GM12873 (cell line): Measurements from ENCODE around the gene THADA.

Experiments used
- TF ChIP-seq, protein P1 (sequence below): IDR thresholded peaks from 2 replicates; pipeline ENCODE4 v1.5.1; 2012; ENCODE audit warnings: low read depth, mild to moderate bottlenecking, moderate library complexity, low read length, control low read depth; ENCODE audit not compliant: insufficient read depth; ENCODE audit errors: missing control alignments

THADA gene

DNA sequence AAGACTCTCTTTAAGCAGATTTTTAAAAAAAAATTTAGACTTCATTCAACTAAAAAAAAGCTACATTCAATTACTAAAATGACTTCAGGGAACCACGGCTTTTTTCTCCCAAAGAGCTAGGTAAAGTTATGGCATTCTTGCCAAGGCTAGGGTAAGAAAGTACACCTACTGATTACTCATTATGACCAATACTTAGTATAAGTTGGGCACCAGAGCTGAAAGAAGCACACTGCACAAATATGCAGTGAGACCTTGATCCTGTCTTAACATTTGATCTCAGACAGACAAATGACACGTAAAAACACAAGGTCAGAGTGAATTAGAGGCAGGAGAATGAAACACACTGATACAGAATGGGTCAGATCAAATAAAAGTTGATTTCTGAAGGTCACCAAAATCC is 88.7 kb downstream of the THADA start:
- TF ChIP-seq, protein P1, sequence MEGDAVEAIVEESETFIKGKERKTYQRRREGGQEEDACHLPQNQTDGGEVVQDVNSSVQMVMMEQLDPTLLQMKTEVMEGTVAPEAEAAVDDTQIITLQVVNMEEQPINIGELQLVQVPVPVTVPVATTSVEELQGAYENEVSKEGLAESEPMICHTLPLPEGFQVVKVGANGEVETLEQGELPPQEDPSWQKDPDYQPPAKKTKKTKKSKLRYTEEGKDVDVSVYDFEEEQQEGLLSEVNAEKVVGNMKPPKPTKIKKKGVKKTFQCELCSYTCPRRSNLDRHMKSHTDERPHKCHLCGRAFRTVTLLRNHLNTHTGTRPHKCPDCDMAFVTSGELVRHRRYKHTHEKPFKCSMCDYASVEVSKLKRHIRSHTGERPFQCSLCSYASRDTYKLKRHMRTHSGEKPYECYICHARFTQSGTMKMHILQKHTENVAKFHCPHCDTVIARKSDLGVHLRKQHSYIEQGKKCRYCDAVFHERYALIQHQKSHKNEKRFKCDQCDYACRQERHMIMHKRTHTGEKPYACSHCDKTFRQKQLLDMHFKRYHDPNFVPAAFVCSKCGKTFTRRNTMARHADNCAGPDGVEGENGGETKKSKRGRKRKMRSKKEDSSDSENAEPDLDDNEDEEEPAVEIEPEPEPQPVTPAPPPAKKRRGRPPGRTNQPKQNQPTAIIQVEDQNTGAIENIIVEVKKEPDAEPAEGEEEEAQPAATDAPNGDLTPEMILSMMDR: no peak

DNA sequence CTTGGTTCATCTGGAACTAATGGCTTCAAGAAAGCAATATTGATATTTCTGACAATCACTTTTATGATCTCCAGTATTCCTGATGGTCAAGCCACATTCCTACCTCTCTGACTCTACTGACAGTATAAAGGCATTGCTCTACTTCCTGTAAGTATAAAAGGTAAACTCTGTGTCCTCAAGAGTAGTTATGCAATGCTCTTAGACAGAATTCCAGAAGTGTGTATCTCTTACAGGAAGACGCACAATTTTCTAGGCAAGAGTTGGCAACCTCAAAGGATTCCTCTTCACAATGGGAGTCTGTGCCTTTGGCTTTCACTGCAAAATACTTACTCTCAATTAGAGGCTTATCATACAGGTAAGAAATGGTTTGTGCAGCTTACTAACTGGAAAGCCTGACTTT is 100.1 kb downstream of the THADA start:
- TF ChIP-seq, protein P1: no peak

DNA sequence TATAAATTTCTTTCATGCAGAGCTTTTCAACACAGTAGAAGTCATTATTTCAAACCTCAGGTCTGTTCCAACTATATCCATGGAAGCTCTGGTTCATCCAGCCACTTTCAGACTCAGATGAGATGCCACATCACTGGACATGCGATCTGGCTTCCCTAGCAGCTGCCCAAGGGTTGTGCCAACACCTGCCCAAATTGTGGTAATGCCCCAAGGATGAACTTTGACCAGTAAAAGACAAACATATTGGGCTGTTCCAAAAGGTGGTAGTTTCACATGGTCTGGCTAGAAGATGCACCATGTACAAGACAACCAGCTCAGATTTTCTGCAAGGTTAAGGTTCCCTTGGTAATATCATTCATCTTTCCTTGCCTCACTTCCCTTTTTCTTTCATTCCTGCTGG is 101.9 kb downstream of the THADA start:
- TF ChIP-seq, protein P1: no peak

DNA sequence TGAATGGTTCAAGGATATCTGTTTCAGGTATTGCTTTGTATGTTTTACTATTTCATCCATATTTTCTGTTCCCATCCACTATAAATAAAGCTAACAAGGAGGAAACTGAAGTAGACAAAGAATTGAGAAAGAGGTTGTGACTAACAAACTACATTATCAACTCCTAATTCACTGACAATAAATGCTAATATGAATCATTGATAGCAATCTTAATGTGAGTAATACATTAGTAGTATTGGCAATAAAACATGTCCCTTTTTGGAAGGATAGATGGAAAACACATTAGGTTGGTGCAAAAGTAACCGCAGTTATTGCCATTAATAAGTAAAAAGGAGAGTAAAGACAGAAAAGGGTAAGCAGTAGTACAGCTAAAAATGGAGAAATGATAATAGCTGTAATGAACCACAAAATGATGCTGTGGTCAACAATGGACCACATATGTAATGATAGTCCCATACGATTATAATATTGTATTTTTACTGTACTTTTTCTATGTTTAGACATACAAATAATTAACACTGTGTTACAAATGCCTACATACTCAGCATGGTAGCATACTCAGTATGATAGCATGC is 104.7 kb downstream of the THADA start:
- TF ChIP-seq, protein P1: no peak

DNA sequence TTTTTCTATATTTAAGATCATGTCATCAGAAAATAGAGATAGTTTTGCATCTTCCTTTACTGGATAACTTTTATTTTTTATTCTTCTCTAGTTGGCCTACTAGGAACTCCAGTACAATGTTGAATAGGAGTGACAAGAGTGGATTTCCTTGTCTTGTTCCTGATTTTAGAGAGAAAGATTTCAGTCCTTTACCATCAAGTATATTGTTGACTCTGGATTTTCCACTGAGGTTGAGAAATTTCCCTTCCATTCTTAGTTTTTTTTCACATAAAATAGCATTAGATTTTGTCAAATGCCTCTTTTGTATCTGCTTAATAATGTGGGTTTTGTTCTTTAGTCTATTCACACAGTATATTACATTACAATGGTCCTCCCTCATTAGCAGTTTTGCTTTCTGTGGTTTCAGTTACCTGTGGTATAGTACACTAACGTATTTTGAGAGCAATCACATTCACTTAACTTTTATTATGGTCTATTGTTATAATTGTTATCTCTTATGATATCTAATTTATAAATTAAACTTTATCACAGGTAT is 105.5 kb downstream of the THADA start:
- TF ChIP-seq, protein P1: no peak

DNA sequence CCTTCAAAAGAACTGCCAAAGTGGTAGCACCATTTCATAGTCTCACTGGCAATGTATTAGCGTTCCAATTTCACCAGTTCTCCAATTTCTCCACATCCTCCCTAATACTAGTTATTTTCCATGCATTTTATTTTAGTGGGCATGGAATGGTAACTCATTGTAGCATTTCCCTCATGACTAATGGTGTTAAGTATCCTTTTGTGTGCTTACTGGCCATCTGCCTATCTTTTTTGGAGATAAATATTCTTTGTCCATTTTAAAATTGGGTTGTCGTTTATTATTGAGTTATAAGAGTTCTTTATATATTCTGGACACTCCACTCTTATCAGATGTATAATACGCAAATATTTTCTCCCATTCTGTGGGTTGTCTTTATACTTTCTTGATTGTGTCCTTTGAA is 107.1 kb downstream of the THADA start:
- TF ChIP-seq, protein P1: no peak

DNA sequence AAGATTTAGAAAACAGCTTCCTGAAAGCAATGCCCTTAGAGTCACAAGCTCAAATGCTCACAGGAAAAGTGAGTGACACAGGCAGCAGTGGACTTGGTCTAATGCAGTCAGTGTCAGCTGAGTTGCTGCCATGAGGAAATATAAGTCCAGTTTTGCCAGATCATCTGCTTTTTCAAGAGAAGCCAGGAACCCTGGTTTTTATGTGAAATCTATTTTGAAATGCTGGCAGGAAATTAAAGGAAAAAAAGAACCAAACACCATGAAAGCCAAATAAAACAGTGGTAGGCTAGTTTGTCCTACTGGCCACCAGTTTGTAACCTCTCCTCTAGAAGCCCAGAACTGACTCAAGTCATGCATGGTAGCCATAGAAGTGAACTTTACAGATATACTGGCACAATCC is 109.2 kb downstream of the THADA start:
- TF ChIP-seq, protein P1: no peak
